Measurements from ENCODE around the gene FAM3B.
A peak's percentile ranks its signal among the peaks of the same experiment; 100 is the strongest.
"Not testable (repeated sequence)": the region's sequence is repeated elsewhere in the genome, so short reads cannot be mapped to it uniquely, and the experiment has no call there.

The FAM3B gene

DNA sequence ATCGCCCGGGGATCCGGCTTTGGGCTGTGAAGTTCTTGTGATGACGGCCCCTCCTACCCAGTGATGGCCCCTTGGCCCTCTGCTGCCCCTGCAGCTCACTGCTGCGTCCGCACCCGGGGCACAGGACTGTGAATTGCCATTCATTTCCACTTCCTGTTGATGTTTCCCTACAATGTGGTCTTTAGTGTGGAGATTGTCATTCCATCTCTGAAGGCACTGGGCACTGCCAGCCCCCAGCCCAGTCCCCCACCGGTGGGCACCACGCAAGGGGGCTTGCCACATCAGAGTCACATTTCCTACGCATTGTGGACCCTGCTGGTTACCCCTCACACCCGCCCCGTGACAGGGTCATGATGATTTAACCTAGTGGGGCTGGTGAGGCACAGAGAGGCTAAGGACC is 42.7 kb downstream of the FAM3B start:
- no peak for DNase-seq (ENCODE audit: low read depth)
- no peak overlapping the region for H3K4me3 ChIP-seq (ENCODE audit: control insufficient read depth, low read depth, low read length)
- no peak for TF ChIP-seq CTCF (IDR thresholded peaks at IDR 0.05; ENCODE audit: control insufficient read depth, insufficient read depth, low read depth, low read length, missing control alignments)

DNA sequence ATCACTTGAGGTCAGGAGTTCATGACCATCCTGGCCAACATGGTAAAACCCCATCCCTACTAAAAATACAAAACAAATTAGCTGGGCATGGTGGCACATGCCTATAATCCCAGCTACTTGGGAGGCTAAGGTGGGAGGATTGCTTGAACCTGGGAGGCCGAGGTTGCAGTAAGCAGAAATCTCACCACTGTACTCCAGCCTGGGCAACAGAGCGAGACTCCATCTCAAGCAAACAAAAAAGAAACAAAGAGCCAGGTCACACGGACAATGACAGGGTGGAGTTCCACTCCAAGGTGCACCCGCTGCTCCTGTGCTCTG is 43.1 kb downstream of the FAM3B start:
- not testable (repeated sequence) for H3K4me3 ChIP-seq (ENCODE audit: control insufficient read depth, low read depth, low read length); DNase-seq (ENCODE audit: low read depth)

GRCh38 chr21:41360072-41360821 is 43.6 kb downstream of the FAM3B start:
- no peak overlapping the region for H3K4me3 ChIP-seq (ENCODE audit: control insufficient read depth, low read depth, low read length)
- DNase-seq (ENCODE audit: low read depth): no peak
- no peak for TF ChIP-seq CTCF (IDR thresholded peaks at IDR 0.05; ENCODE audit: control insufficient read depth, insufficient read depth, low read depth, low read length, missing control alignments)

DNA sequence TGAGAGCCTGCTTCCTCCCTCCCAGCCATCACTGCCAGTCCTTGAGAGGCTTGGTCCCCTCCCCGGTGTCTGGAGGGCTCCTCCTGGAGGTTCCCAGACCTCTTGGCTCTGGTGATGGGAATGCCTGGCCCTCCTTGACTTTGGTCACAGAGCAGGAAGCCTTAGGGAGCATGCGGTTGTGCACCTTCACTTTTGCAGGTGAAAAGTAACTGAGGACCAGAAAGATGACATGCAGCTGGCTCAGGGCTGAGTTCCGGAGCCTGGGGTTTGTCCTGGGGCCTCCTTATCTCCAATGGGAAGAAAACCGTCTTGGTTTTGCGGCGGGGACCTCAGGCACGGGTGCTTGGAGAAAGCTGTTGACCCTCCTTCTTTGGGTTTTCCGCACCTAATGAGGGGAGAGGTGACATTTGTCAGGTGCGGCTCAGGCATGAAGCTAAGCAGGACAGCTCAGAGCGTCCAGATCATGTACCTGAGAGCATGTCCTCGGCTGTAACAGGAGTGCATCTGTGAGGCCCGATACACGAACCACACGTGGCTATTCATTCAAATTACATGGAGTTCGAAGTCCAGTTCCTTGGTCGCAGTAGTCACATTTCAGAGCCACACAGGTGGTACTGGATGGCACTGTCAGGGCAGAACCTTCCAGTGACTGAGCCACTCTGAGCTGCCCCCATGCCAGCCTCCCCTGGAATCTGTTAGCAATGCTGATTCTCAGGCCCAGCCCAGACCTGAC is 44.6 kb downstream of the FAM3B start:
- TF ChIP-seq CTCF (IDR thresholded peaks at IDR 0.05; ENCODE audit: control insufficient read depth, insufficient read depth, low read depth, low read length, missing control alignments): no peak
- H3K4me3 ChIP-seq (ENCODE audit: control insufficient read depth, low read depth, low read length): no peak overlapping the region; the same call in 1 of the 2 replicates
- DNase-seq (ENCODE audit: low read depth): no peak

DNA sequence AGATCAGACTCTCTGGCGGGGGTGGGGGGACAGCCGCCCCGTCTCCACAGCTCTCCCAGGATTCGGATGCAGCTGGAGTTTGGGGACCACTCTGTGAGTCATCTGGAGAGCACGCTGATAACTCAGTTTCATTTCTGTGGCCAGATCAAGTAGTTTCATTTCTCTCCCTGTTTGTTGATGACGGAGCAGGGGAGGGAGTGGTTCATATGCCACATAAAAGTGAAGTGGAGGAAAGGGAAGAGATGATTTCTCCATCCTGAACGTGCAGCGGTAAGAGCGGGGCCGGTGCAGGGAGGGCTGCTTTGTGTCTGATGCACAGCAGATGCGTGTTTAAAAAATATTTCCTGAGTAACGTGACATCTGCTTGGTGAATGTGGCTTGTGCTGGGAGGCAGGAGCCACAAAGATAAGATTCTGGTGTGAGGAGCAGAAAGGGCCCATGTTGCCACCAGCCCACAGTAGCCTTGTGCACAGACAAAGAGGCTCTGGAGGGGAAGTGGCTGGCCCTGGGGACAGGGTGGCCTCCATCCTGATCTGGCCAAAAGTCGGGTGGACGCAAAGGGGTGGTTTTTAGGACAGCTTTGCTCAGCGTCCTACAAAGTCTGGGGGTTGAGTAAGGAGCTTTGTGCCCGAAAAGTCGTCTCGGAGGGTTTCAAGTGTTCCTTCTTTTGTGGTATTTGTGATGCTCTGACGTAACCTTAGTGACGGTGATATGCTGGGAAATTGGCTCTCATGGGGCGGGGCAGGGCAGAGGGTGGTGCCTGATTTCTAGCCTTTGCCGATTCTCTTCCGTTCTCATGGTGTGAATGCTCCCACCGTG is 45.4 kb downstream of the FAM3B start, which contains the start of gene MX2:
Gene MX2, plus strand, starts transcription at position 242 of the 819 bp plus-strand sequence. CDS start 14,880 bp downstream, outside the sequence.
- peak within 1 kb of the TSS; percentile 25 for H3K4me3 ChIP-seq (ENCODE audit: control insufficient read depth, low read depth, low read length)
- peak; percentile 79 for DNase-seq (ENCODE audit: low read depth)
- no peak for TF ChIP-seq CTCF (IDR thresholded peaks at IDR 0.05; ENCODE audit: control insufficient read depth, insufficient read depth, low read depth, low read length, missing control alignments)

DNA sequence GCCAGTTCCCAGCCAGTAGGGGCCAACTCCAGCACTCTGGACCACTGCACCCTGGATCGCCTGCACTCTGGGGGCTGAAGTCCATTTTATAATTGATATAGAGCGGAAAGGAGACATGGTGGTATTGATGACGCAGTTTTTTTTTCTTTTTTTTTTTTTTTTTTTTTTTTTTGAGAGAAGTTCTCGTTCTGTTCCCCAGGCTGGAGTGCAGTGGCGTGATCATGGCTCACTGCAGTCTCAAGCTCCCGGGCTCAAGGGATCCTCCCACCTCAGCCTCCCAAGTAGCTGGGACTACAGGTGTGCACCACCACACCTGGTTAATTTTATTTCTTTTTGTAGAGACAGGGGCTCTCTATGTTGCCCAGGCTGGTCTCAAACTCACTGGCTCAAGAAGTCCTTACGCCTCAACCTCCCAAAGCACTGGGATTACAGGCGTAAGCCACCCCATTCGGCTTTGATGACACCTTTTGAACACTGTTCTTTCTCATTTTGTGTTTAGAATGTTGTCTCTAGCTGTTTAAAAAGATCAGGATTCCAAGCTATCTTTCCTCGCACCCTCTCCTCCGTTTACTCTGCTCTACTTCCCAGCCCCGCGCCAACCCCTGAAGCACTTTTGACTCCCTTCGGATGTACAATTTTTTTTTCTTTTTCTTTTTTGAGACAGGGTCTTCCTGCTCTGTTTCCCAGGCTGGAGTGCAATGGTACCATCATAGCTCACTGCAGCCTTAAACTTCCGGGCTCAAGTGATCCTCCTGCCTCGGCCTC is 46.2 kb downstream of the FAM3B start:
- TF ChIP-seq CTCF (IDR thresholded peaks at IDR 0.05; ENCODE audit: control insufficient read depth, insufficient read depth, low read depth, low read length, missing control alignments): no peak
- H3K4me3 ChIP-seq (ENCODE audit: control insufficient read depth, low read depth, low read length): no peak overlapping the region
- no peak for DNase-seq (ENCODE audit: low read depth)

Measured in AG09309 (cell line).